Suppressor macrophage (primary cell): ENCODE data around the gene CCR5AS.

ENCODE experiments used
- DNase-seq, 4 experiments: peaks; one replicate each; pipeline ENCODE4 v3.0.0-alpha.2; 2020 to 2022

Gene CCR5AS

GRCh38 chr3:46375814-46376213 is 31.1 kb downstream of the CCR5AS start:
- DNase-seq = no peak

GRCh38 chr3:46375218-46375617 is 31.6 kb downstream of the CCR5AS start:
- DNase-seq = no peak

GRCh38 chr3:46374755-46375154 is 32.1 kb downstream of the CCR5AS start:
- DNase-seq = no peak

- peak; percentile 62 to 83 (median 68) for DNase-seq
Measured at GRCh38 chr3:46372492-46373359, 34.1 kb downstream of the CCR5AS start.

- peak in 2 of 4 experiments; percentile 24 to 31 for DNase-seq
Measured at GRCh38 chr3:46371519-46372340, 35.1 kb downstream of the CCR5AS start.

GRCh38 chr3:46370839-46371518 is 35.9 kb downstream of the CCR5AS start, which contains the start of gene CCR5:
Gene CCR5 (plus strand): TSS chr3:46370946. CDS start chr3:46372903, 1,957 bp downstream.
- DNase-seq = peak in 3 of 4 experiments; percentile 40 to 67 (median 56)

GRCh38 chr3:46369675-46370132 is 37.2 kb downstream of the CCR5AS start:
- DNase-seq = peak in 2 of 4 experiments; percentile 30 to 46

- peak in 2 of 4 experiments; percentile 23 to 26 for DNase-seq
Measured at GRCh38 chr3:46369151-46369550, 37.7 kb downstream of the CCR5AS start.

- peak; percentile 90 to 97 (median 95) for DNase-seq
Measured at GRCh38 chr3:46368569-46368968, 38.3 kb downstream of the CCR5AS start.

GRCh38 chr3:46367811-46368210 is 39.1 kb downstream of the CCR5AS start:
- no peak for DNase-seq

- no peak for DNase-seq
Measured at GRCh38 chr3:46365737-46366524, 40.9 kb downstream of the CCR5AS start.

- DNase-seq = no peak
Measured at GRCh38 chr3:46365041-46365440, 41.8 kb downstream of the CCR5AS start.

GRCh38 chr3:46361408-46362283 is 45.2 kb downstream of the CCR5AS start:
- DNase-seq = peak; percentile 77 to 91 (median 85)

- peak in 3 of 4 experiments; percentile 44 to 53 (median 45) for DNase-seq
Measured at GRCh38 chr3:46360907-46361306, 46.0 kb downstream of the CCR5AS start.

- DNase-seq = peak; percentile 38 to 68 (median 48)
Measured at GRCh38 chr3:46359733-46360493, 47.0 kb downstream of the CCR5AS start.

- DNase-seq = no peak
Measured at GRCh38 chr3:46358466-46358865, 48.4 kb downstream of the CCR5AS start.

- DNase-seq = no peak
Measured at GRCh38 chr3:46356909-46357308, 50.0 kb downstream of the CCR5AS start.

- peak in 1 of 4 experiments; percentile 30 for DNase-seq
Measured at GRCh38 chr3:46356276-46356675, 50.6 kb downstream of the CCR5AS start.

GRCh38 chr3:46354984-46355383 is 51.9 kb downstream of the CCR5AS start:
- DNase-seq = no peak

GRCh38 chr3:46354478-46354877 is 52.4 kb downstream of the CCR5AS start:
- no peak for DNase-seq
